Measurements from ENCODE around the gene SPATA31E1.
"Not testable (repeated sequence)": the region's sequence is repeated elsewhere in the genome, so short reads cannot be mapped to it uniquely, and the experiment has no call there.

Gene SPATA31E1

DNA sequence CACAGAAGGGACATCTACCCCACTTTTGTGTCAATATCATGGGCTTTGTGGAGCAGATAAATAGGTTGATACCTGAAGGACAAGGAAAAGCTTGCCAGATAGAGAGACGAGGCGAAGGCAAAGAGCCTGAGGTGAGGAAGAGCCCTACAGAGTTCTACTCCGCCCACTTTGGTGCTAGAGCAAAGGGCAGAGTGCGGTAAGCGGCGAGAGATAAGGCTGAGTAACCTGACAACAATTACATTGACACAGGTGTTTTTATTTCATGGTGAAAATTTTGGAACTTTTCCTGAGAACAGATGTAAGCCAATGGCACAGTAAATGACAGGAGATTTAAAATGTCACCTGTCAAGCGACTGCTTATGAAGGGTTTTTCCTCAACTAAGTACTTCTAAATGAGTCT lies 51.8 kb downstream of the SPATA31E1 start:
- DNase-seq (ENCODE audit: low read depth in 3 of 3) = not testable (repeated sequence)

DNA sequence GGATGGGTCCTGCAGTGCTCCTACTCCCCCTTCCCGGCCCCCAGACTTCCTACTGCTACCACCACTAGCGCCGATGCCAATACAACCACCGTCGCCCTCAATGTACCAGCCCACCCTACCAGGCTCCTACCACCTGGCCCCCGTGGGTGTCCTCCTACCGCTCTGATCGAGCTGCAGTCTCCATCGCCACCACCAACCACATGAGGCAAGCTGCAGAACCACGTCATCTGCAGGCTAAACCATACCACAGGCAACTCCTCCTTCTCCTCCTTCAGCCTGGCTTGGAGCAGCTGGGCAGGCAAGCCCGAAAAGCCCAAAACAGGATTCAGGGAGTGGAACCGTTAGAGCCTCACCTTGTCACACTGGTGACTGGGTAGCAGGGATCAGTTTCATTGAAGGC lies 54.7 kb downstream of the SPATA31E1 start:
- DNase-seq (ENCODE audit: low read depth in 3 of 3) = not testable (repeated sequence)

DNA sequence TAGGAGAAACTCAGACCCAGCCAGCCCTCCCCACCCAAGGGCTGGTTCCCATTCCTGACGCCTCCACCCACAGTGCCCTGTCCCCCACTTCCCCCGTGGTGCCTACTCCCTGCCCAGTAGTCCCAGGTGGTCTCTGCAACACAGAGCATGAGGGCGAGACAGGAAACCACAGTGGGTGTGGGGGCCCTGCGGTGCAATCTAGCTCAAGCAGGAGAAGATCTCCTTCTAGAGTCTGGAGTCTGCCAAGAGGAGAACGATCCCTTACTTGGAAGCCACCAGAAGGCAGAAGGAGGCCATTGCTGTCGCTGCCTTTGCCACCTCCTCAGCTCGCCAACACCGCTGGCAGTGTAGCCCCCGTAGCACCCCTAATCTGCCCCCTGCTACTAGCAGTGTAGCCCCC lies 55.2 kb downstream of the SPATA31E1 start:
- not testable (repeated sequence) for DNase-seq (ENCODE audit: low read depth in 3 of 3)

DNA sequence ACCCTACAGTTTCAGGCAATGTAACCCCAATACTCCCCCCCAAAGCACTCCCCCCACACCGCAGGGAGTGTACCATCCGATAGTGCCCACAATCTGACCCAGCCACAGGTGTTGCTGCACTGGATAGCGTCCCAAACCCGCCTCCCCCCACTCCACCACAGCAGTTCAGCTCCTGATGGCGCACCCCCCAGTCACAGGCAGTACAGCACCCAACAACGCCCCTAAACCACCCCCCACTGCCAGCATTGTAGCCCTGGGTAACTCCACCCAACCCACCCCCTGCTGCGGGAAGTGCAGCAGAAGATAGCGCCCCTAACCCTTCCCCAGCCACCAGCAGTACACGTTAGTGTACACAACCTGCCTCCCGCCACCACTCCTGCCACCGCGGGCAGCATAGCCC lies 55.7 kb downstream of the SPATA31E1 start:
- DNase-seq (ENCODE audit: low read depth in 3 of 3) = not testable (repeated sequence)

Measured in stimulated activated CD4-positive, alpha-beta T cell treated with anti-CD3 and anti-CD28 coated beads, TNF-alpha, amount 100 ng/mL, for 48 hours (primary cell).